Astrocyte (in vitro differentiated cells and primary cell): Measurements from ENCODE around the gene CREB3L2. TPM values are rescaled to one million over a fixed set of nuclear protein-coding genes. Genes with fewer than 3 reads are reported as not detected.
A peak's percentile ranks its signal among the peaks of the same experiment; 100 is the strongest.

Source experiments
- DNase-seq: peaks from one replicate; pipeline ENCODE4 v3.0.0-alpha.2; 2010; ENCODE audit warnings: low read depth
- FAIRE-seq: peaks from 2 replicates; lab custom pipeline; 2011; peaks lifted over from hg19 to GRCh38; lab: Jason Lieb, UNC
- H2AFZ ChIP-seq: 2 replicates; pipeline ENCODE4 v1.6.0; 2012; ENCODE audit warnings: low read depth, low read length, inconsistent platforms
- H3K27ac ChIP-seq: 2 replicates; pipeline ENCODE4 v1.5.1; 2011; ENCODE audit warnings: low read depth, low read length, inconsistent platforms
- H3K27me3 ChIP-seq: 2 replicates; pipeline ENCODE4 v1.6.0; 2011; ENCODE audit warnings: low read length, inconsistent platforms; ENCODE audit not compliant: insufficient read depth
- H3K36me3 ChIP-seq: 2 replicates; pipeline ENCODE4 v1.5.1; 2011; ENCODE audit warnings: low read length, inconsistent platforms; ENCODE audit not compliant: insufficient read depth
- H3K4me1 ChIP-seq: 2 replicates; pipeline ENCODE4 v1.5.1; 2011; ENCODE audit warnings: low read length, inconsistent platforms; ENCODE audit not compliant: insufficient read depth
- H3K4me2 ChIP-seq: 2 replicates; pipeline ENCODE4 v1.6.0; 2012; ENCODE audit warnings: low read length, inconsistent platforms
- H3K4me3 ChIP-seq: 2 replicates; pipeline ENCODE4 v1.5.1; 2011; ENCODE audit warnings: low read depth, mild to moderate bottlenecking, low read length, inconsistent platforms; ENCODE audit not compliant: insufficient read depth
- H3K79me2 ChIP-seq: 2 replicates; pipeline ENCODE4 v1.6.0; 2012; ENCODE audit warnings: mild to moderate bottlenecking, low read length, inconsistent platforms; ENCODE audit not compliant: insufficient read depth
- H3K9ac ChIP-seq: 2 replicates; pipeline ENCODE4 v1.6.0; 2012; ENCODE audit warnings: mild to moderate bottlenecking, low read length, inconsistent platforms
- H3K9me3 ChIP-seq: 2 replicates; pipeline ENCODE4 v1.5.1; 2012; ENCODE audit warnings: low read depth, mild to moderate bottlenecking, low read length, inconsistent platforms; ENCODE audit not compliant: insufficient read depth
- H4K20me1 ChIP-seq: 2 replicates; pipeline ENCODE4 v1.6.0; 2012; ENCODE audit warnings: low read length, inconsistent platforms; ENCODE audit not compliant: insufficient read depth
- H3K27ac Mint-ChIP-seq: one replicate; pipeline ENCODE4 v1.8.0; 2021; ENCODE audit warnings: mild to moderate bottlenecking, mixed read lengths; ENCODE audit not compliant: unreplicated experiment
- H3K27me3 Mint-ChIP-seq: one replicate; pipeline ENCODE4 v1.8.0; 2021; ENCODE audit warnings: low read depth, mixed read lengths; ENCODE audit not compliant: unreplicated experiment
- H3K36me3 Mint-ChIP-seq: one replicate; pipeline ENCODE4 v1.8.0; 2021; ENCODE audit warnings: low read depth, mixed read lengths; ENCODE audit not compliant: unreplicated experiment
- H3K4me1 Mint-ChIP-seq: one replicate; pipeline ENCODE4 v1.8.0; 2021; ENCODE audit warnings: low read depth, mixed read lengths; ENCODE audit not compliant: unreplicated experiment
- H3K4me3 Mint-ChIP-seq: one replicate; pipeline ENCODE4 v1.8.0; 2021; ENCODE audit warnings: mild to moderate bottlenecking, moderate library complexity, mixed read lengths; ENCODE audit not compliant: unreplicated experiment
- H3K9me3 Mint-ChIP-seq: one replicate; pipeline ENCODE4 v1.8.0; 2021; ENCODE audit warnings: mild to moderate bottlenecking, mixed read lengths; ENCODE audit not compliant: unreplicated experiment
- CTCF ChIP-seq: IDR thresholded peaks from 2 replicates; pipeline ENCODE4 v1.5.1; 2011; ENCODE audit warnings: low read depth, mild to moderate bottlenecking, inconsistent platforms, low read length, moderate library complexity; ENCODE audit not compliant: insufficient read depth
- EZH2 ChIP-seq: IDR thresholded peaks from 2 replicates; pipeline ENCODE4 v1.6.1; 2012; ENCODE audit warnings: mild to moderate bottlenecking, low read length, inconsistent platforms; ENCODE audit not compliant: insufficient read depth
- total RNA-seq: library from RNA; stranded (reverse); gene quantifications from 2 replicates; pipeline ENCODE4 v1.2.1, GENCODE V29; 2021

Gene CREB3L2
- total RNA-seq, 1 donor from 2014 or later: 116 TPM

GRCh38 chr7:137847568-137848050 is 154.3 kb downstream of the CREB3L2 start:
- no peaks in the 10 kb centered on the region for H3K9me3 ChIP-seq
- H3K4me3 Mint-ChIP-seq: peak overlapping the region; percentile 37
- TF ChIP-seq CTCF (no peak), EZH2 (no peak)
- H3K4me2 ChIP-seq: peak overlapping the region; percentile 83
- H3K9ac ChIP-seq: peak overlapping the region; percentile 61
- peak overlapping the region; percentile 46 for H3K4me3 ChIP-seq
- peaks cover 23% of the 10 kb centered on the region for H3K4me1 Mint-ChIP-seq
- peaks cover 30% of the 10 kb centered on the region for H3K4me1 ChIP-seq
- H3K27me3 ChIP-seq: no peaks in the 10 kb centered on the region
- no peak overlapping the region for H3K27ac ChIP-seq
- peak overlapping the region; percentile 53 for H2AFZ ChIP-seq
- H3K36me3 ChIP-seq: peaks cover 3% of the 10 kb centered on the region
- no peaks in the 10 kb centered on the region for H3K9me3 Mint-ChIP-seq
- H4K20me1 ChIP-seq: no peaks in the 10 kb centered on the region
- DNase-seq (no peak), FAIRE-seq (no peak)
- H3K36me3 Mint-ChIP-seq: peaks cover 11% of the 10 kb centered on the region
- H3K27ac Mint-ChIP-seq: peak overlapping the region; percentile 5
- H3K79me2 ChIP-seq: no peaks in the 10 kb centered on the region
- H3K27me3 Mint-ChIP-seq: peaks cover 13% of the 10 kb centered on the region

GRCh38 chr7:137846827-137847567 is 154.9 kb downstream of the CREB3L2 start, which contains the start of gene DGKI:
Gene DGKI, minus strand, starts transcription at chr7:137846974.
- TF ChIP-seq CTCF (no peak), EZH2 (no peak)
- H3K4me1 Mint-ChIP-seq: peaks cover 23% of the 10 kb centered on the region
- H3K4me2 ChIP-seq: peak within 1 kb of the TSS; percentile 83
- H3K4me1 ChIP-seq: peaks cover 28% of the 10 kb centered on the region
- peaks cover 13% of the 10 kb centered on the region for H3K36me3 Mint-ChIP-seq
- H3K9ac ChIP-seq: peak within 1 kb of the TSS; percentile 61
- no peaks in the 10 kb centered on the region for H3K9me3 Mint-ChIP-seq
- H2AFZ ChIP-seq: peak within 1 kb of the TSS; percentile 53
- H3K27ac ChIP-seq: no peak within 1 kb of the TSS
- H3K36me3 ChIP-seq: peaks cover 3% of the 10 kb centered on the region
- FAIRE-seq (no peak), DNase-seq (no peak)
- no peaks in the 10 kb centered on the region for H3K9me3 ChIP-seq
- peak within 1 kb of the TSS; percentile 46 for H3K4me3 ChIP-seq
- H3K4me3 Mint-ChIP-seq: peak within 1 kb of the TSS; percentile 79
- H3K27me3 Mint-ChIP-seq: peaks cover 13% of the 10 kb centered on the region
- no peaks in the 10 kb centered on the region for H3K79me2 ChIP-seq
- H3K27me3 ChIP-seq: no peaks in the 10 kb centered on the region
- H3K27ac Mint-ChIP-seq: peak within 1 kb of the TSS; percentile 5
- H4K20me1 ChIP-seq: no peaks in the 10 kb centered on the region

- Mint-ChIP-seq H3K27ac (no peak overlapping the region), H3K9me3 (no peaks in the 10 kb centered on the region), H3K4me1 (peaks cover 18% of the 10 kb centered on the region), H3K4me3 (no peak overlapping the region), H3K27me3 (peaks cover 13% of the 10 kb centered on the region), H3K36me3 (peaks cover 10% of the 10 kb centered on the region)
- TF ChIP-seq EZH2: no peak
- TF ChIP-seq CTCF: no peak
- no peak for DNase-seq
- H3K36me3 ChIP-seq: peaks cover 3% of the 10 kb centered on the region
- no peak overlapping the region for H3K27ac ChIP-seq
- H4K20me1 ChIP-seq: no peaks in the 10 kb centered on the region
- no peaks in the 10 kb centered on the region for H3K79me2 ChIP-seq
- peak overlapping the region; percentile 83 for H3K4me2 ChIP-seq
- H3K4me3 ChIP-seq: peak overlapping the region; percentile 46
- peak overlapping the region; percentile 61 for H3K9ac ChIP-seq
- no peak for FAIRE-seq
- H3K4me1 ChIP-seq: peaks cover 25% of the 10 kb centered on the region
- no peaks in the 10 kb centered on the region for H3K9me3 ChIP-seq
- H3K27me3 ChIP-seq: no peaks in the 10 kb centered on the region
- no peak overlapping the region for H2AFZ ChIP-seq
Measured at GRCh38 chr7:137846549-137846826, 155.4 kb downstream of the CREB3L2 start.
